Measurements from ENCODE around the gene NRP2.

The NRP2 gene

DNA sequence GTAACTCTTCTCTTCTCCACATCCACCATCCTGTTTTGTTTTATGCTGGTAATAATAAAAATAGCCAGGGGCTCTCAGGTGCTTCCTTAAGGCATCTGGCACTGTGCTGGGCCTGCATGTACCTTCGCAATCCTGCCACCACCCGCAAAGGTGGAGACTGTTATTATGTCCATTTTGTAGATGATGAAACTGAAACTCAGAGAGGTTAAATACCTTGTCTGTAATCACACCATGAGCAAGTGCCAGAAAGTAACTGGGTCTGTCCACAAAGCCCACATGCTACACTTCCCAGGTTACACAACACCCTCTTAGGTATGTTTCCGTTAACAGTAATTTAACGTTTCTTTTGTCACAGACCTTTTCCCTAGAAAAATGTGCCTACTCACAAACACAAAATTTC is 27.0 kb downstream of the NRP2 start:
- no peak for DNase-seq (ENCODE audit: low spot score)

DNA sequence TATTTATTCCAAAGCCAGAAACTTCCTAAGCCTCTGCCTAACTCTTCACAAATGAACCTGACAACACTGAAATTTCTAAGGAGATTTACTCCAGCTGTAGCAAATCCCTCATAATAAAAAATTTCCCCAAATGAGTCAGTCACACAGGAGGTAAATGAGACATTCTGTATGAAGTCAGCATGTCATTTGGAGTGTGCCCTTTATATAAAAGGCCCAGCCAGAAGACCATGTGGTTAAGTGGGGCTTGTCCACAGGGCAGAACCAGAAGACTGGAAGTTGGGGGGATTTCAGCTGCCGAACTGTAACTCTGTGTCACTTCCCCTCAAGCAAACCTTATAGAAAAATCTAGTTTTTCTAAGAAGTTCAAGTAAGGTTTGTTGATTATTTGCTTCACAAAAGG is 30.2 kb downstream of the NRP2 start:
- DNase-seq (ENCODE audit: low spot score), result no peak

DNA sequence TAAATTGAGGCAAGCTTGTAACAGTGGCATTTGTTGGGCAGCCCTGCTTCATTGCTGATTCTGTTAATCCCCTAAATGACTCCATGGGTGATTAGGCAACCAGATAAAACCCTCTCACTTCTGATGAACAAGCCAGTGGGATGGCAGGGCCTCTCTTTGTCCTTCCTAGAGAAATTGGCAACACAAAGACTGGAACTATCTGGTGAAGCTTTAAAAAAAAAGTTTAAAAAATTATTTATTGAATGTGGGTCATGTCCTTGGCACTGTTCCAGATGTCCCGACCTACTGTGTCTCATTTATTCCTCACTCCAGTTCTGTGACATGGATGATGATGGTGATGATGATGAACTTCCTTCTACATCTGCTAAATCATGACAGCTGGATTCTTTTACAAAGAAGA is 30.8 kb downstream of the NRP2 start:
- DNase-seq (ENCODE audit: low spot score), result no peak

DNA sequence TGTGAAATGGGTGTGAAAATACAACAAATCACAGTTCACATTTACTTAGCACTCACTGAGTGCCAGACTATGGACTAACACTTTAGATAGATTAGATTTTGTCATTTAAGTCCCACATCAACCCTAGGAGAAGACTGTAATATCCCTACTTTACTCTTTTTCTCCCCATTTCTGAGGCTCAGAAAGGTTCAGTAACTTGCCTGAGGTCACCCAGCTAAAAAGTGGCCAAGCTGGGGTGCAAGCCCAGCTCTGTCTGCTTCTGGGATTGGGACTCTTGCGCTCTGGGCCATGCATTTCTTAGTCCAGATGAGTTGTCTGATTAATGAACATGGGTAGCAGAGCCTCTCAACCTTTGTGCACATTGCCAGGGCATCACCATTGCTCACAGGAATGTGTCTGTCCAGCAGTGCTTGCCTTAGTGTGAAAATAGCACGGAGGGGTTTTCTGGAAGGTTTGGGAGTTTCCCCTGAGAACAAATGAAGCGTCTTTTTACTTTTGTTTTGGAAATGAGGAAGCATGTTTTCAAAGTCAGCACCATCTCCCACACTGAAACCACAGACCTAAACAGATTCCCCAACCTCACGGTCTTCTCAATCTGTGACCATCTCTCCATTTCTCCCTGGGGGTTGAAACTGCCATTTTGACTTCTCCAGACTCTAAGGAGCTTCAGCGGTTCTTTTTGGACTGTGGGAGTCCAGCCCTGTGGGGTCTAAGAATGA is 31.9 kb downstream of the NRP2 start:
- DNase-seq (ENCODE audit: low spot score), result no peak

DNA sequence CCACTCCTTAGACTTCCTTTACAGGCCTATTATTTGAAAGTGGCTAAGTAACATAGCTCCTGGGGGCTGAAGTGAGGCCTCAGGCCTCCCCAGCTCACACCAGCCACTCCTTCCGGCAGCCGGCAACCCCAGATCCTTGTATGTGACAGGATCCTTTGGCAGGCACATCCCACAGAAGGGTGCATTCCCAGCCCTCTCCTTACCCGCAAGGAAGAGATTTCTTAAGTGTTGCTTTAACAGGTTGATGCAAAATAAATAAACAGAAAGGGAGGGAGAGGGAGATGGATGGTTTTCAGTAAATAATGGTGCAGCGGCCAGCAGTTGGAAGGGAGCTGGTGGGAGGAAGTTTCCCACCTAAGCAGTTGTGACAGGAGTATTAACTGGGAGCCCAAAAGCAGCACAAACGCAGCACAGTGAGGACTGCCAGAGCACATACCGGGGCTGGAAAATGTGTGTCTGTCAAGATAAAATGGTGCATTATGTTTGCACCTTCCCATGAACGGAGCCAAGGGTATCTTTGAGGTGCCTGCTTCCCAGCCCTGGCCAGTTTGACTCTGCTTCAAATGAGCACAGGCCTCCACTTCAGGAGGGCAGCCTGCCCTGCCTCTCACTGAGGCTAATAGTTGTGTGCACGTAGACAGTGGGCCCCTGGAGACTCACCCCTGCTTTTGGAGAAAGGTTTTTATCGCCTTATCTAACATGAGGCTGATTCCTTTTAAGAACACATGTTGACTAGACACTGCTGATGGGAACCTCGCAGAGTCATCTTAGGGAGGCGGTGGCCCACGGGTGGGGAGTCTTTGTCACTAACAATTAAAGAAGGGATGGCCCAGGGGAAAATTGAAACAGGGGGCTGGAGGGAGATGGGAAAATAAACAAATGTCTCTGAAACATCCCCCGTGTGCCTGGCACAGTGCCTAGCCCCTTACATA is 32.8 kb downstream of the NRP2 start:
- no peak for DNase-seq (ENCODE audit: low spot score)

DNA sequence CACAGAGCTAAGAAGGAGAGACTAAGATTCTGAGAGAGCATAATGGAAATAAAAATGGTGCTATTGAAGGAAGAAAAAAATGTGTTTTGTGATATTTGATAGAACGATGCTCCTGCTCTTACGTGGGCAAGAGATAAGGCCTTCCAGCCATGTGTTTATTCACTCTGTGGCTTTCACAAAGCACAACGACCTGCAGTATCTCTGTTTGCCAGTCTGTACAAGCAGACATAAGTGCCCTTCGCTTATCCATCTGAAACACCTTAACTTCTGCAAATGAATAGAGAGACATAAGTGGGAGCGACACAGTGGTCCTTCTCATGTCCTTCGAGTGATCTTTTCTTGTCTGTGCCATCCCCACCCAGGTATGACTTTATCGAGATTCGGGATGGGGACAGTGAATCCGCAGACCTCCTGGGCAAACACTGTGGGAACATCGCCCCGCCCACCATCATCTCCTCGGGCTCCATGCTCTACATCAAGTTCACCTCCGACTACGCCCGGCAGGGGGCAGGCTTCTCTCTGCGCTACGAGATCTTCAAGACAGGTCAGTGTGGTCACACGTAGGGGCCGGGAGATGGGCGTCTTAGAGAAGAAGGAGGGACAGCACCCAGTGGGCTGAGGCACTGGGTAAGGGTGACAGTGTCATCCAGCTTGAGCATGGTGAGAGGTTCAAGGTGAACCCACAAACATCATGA is 33.7 kb downstream of the NRP2 start:
- DNase-seq (ENCODE audit: low spot score), result no peak

DNA sequence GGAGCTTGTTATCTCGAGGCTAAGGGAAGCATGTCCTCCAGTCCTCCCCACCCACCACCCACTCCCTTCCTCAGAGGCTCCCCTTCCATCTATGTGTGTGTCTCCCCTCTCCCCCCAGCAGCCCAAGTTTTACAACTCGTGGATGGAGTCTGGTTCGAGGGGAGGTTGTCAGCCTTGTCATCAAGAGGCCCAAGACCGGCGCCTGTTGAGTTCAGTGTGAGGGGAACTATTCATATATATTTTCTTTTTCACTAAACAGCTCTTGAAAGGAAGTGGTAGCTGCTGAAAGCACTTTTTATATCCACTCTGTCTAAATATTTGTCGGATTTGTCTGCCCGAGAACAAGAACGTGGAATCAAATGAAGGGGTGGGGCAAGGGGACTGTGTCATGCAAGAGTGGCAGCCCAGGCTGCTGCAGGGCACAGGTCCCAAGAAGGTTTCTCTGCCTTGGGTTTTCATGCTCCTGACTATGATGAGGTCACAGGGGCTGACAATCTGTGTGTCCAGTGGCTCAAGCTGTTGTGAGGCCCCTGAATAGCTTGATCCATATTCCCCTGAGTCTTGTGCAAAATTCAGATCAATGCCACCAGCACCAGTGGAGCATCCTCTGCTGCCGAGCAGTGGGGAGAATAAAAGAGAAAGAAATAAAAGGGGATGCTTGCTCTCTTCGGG is 35.0 kb downstream of the NRP2 start:
- no peak for DNase-seq (ENCODE audit: low spot score)

DNA sequence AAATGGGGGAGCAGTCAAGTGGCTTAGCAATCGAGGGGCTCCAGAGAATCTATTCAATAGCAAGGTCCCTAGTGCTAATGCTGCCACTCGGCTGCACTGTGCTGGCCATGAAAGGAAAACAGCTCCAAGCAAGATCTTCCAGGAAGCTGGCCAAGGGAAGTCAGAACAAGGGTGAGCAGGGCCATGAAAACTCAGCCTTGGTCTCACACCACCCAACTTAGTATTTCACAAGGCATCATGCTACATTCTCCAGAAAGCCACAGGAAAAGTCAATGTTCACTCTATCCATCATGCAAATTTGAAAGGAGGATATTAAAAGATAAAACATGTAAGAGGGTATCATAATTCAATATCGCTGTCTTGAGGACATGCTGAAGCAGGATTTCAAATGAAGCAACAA is 35.7 kb downstream of the NRP2 start:
- no peak for DNase-seq (ENCODE audit: low spot score)

DNA sequence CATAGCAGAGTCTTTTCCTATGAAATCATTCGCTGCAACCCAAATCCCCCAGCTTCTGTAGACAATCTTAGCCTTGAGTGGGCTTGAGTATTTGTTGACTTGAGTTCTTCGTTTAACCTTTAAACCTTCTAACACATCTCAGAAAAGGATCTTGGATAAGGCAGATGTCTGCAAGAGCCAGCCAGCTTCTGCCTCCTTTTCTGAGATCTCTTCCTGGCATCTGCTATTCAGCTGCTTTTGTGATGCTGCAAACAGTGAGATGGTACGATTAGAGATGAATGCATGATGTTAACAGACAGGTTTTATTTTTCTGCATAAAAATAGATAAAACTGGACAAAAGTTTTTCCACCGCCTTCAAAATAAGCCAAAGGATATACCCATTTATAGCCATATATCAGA is 37.5 kb downstream of the NRP2 start:
- DNase-seq (ENCODE audit: low spot score), result no peak

DNA sequence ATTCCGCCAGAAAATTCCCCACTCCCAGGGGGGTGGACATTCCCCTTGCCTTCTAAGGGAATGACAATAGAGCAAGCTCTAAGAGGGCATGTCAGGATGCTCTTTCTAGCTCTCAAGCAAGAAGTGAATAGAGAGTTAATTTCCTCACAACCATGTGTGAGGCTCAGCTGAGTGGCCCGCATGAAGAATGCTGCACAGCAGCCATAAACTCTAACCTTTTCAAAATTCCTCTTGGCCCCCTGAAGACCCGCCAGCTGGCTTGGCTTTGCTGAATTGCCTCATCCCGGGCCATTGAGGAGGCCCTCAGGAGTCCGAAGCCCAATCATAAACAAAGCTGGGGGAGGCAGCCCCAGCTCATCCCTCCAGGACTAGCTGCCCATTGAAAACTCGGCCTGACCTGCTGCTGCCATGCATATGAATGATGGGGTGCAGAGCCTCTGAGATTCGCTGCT is 38.2 kb downstream of the NRP2 start:
- DNase-seq (ENCODE audit: low spot score), result no peak

DNA sequence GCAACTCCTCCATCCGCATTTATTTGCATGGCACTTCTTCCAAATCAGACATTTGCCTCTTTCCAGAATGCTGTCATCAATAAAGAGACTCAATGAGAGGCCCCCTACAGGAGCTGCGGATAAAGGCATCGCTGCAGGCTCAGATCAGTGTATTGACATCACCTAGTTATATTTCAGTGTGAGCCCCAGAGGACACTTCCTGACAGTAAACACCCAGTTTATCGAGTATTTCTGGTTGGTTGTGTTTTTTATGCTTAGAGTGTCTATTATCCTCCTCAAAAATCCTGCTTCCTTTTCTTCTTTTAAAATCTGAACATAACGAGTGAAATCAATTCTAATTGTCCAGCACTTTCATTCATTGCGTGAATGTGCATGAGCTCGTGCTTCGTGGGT is 38.8 kb downstream of the NRP2 start:
- DNase-seq (ENCODE audit: low spot score), result no peak

DNA sequence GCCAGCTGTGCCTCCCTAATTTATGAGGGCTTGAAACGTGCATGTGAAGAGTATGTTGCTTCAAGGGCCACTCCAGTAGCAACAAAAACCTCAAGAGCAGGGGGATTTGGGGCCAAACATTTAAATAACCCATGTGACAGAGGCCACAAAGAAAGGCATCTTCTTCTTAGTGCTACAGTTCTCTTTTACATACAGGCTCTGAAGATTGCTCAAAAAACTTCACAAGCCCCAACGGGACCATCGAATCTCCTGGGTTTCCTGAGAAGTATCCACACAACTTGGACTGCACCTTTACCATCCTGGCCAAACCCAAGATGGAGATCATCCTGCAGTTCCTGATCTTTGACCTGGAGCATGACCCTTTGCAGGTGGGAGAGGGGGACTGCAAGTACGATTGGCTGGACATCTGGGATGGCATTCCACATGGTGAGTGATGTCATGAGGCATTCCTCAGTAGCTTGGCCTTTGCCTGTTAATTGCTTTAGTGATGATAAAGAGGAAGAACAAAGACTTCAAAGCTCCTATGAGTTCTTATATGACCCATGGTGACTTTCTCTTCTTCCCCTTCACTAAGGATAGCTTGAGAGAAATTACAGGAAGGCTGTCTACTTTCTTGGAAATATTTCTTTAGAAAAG is 40.1 kb downstream of the NRP2 start:
- DNase-seq (ENCODE audit: low spot score), result no peak

DNA sequence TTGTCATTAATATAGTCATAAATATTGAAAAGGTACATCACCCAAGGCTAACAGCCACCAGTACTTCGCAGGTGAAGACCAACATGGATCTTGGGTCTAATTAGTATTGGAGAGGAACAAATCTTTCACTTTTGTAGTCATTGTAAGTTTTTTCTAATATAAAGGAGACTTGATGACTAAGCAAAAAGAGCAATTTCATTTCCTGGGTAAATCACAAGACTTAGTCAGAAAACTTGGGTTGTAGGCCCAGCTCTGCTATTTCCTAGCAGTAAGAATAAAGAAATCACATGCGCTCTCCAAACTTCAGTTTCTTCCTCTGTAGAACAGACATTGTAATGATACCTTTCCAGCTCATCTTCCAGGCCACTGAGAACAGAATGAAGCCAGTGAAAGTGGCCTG is 40.9 kb downstream of the NRP2 start:
- DNase-seq (ENCODE audit: low spot score), result no peak

DNA sequence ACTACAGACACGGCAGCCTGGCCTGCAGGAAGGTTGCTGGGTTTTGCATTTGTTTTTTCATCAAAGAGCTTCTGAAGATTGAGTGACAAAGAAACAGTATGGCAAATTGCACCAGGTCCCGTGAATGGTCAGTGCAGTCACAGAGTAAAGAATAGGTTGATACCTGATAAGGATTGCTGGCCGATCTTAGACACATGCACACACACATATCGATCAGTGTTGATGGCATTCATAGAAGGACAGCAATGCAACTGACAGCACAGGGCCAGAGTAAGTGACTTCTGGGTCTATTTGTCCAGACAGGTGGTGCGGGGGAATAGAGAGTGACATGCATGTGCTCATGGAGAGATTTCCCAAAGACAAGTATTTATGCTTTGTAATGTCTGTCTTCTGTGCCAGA is 42.8 kb downstream of the NRP2 start:
- no peak for DNase-seq (ENCODE audit: low spot score)

DNA sequence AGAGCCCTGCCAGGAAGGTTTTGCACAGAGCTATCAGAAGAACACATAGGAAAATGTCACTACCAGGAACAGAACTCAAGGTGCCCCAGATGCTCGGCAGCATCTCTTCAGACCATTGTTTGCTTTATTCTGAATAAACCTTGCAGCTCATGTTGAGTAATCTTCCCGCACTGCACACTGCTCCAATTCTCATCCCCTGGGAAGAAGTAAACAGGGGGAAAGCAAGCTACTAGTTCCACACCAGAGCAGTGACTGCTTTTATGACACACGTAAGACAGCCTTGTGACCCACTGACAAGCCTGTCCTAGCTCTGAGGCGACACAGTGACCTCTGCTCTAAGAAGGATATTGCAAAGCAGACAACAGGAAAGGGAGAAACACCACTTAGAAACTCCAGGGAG is 44.2 kb downstream of the NRP2 start:
- DNase-seq (ENCODE audit: low spot score), result no peak

DNA sequence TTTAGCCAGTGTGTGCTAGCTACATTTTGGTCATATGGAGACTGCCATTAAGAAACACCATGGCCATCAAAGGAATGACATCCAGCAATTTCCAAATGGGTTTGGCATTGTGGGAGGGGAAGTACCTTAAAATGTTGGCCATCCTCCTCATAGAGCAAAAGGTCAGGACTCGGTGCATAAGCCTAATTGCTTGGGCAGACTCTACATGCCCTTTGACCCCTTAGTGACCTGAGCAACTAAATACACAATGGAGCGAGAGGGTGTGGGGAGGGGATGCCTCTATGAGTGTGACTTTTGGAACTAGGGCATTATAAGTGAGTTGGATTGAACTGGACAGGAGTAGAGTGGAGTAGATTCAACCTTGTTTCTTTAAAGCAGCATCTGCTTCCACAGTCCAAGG is 44.9 kb downstream of the NRP2 start:
- DNase-seq (ENCODE audit: low spot score), result no peak

DNA sequence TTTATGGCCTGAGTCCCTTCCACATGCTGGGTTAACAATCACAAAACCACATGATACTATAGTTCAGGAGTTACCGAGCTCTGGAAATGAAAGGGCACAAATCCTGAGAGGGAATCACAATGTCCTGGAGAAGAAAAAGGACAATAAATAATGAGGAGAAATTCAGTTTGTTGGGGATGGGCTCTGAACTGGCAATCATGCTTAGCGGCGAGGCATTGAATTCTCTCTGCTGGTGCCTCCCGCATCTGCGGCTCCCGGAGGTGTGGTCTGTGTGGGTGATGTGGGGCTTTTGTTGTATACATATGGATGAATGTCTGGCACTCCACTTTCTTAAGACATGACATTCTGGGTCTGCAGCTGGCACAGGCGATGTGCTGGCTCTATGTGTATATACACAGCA is 46.1 kb downstream of the NRP2 start:
- DNase-seq (ENCODE audit: low spot score), result no peak

DNA sequence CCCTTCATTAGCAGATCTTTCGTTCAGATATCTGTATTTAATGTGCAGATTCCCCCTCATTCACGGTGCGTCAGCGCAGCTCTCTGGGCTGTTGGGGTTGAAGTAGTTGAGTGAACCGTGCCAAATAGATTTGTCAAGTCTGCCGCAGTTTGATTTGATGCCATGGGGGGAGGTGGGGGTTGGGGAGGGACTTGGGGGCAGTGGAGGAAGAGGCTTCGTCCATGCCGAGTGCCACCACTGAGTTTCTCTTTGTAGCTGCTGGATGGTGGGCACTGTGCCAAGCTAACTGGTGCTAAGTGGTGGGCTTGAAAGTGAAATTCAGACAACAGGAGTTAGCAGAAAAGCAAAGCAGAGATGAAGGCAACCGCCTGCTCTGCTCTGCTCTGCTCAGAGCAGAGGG is 47.9 kb downstream of the NRP2 start:
- DNase-seq (ENCODE audit: low spot score), result no peak

DNA sequence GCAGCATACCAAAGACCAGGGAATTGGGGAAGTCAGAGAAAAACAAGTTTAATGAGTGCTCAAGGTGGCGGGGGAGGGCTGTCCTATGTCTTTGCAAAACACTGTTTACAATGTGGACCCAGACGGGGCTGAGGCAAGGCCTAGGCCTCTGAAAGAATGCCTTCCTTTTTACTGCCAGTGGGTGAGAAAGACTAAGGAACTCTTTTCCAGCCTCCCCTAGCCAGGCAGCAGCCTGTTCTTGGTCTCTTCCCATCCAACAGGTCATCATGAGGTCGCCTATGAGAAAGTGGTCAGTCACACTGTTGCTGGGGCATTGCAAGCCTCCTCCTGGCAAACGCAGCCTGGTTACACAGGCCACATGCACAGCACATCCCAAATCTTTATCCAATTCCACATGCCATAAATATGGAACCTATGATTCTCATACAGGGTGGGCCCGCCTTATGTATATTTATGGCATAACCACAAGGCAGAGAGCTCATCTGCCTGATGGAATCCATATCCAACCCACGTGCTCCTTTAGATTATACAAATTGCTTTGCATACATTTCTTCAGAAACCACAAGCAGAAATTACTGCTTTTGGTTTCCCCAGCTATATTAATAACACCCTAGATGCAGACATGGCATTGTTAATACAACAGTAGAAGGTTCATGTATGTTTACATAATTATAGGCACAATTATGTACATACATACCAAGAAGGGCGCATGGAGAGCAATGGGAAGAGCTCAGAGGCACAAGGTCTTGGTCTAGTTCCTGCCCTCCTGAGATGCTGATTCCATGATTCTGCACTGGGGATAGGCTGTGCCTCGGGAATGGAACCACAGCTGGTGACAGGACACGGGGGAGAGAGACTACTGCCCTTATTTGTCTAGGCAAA is 48.6 kb downstream of the NRP2 start:
- DNase-seq (ENCODE audit: low spot score), result no peak

DNA sequence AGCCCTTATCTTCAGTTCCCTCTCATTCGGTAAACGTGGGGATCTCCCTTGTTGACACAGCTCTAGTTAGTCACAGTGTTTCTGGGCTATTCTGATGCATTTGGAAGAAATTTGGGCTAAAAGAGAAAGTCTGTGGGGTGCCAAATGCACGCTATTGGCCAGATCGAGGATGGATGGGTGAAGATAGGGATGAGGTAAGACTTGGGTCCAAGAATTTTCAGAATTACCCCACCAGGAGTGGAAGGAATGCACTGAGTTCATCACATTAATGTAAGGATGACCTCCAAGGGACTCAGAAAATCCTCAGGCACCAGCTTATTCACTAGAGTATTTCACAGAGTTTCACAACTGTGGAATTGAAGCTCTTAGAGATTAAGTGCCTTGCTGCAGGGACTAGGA is 49.3 kb downstream of the NRP2 start:
- DNase-seq (ENCODE audit: low spot score), result no peak

DNA sequence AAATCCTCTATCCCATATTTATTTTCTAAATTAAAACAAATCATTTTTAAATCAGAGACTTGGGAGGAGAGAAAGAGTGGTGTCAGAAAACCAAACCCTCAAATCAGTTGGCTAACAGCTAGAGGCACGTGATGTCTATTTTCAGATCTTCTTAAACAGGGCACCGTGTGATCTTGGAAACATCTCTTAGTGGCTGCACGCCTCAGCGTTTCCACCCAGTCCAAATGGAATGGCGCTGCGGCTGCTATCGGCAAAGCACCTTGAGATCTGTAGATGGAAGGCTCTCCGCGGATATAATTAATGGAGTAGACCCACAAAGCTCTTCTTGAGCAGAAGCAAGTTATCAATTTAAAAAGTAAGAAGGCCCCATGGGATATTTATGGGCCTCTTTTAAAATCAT is 50.0 kb downstream of the NRP2 start:
- no peak for DNase-seq (ENCODE audit: low spot score)
